ENCODE data around the gene KDM6A. TPM values are rescaled to one million over a fixed set of nuclear protein-coding genes. Genes with fewer than 3 reads are reported as not detected.

KDM6A gene
- total RNA-seq, 1 experiment from 2014 or later: 42.8 TPM

GRCh38 chrX:44882635-44883034 lies 9.6 kb downstream of the KDM6A start:
- H3K4ac ChIP-seq (ENCODE audit: low read depth, low read length): no peak overlapping the region
- no peak overlapping the region for H2BK120ac ChIP-seq (ENCODE audit: low read depth, low read length, poor library complexity, severe bottlenecking)
- H3K23ac ChIP-seq (ENCODE audit: insufficient read length, low read depth, low read length): no peak overlapping the region
- peaks cover 22% of the 10 kb centered on the region; the same call in 1 of the 2 replicates for H3K79me2 ChIP-seq (ENCODE audit: insufficient read depth, low read length)
- no peaks in the 10 kb centered on the region for H3K4me1 ChIP-seq (ENCODE audit: insufficient read depth, low read length)
- H4K8ac ChIP-seq (replicated peaks; ENCODE audit: insufficient read length, low read depth, low read length): no peak overlapping the region
- no peak for DNase-seq
- H3T11ph ChIP-seq (ENCODE audit: low read length): no peak overlapping the region
- H3K27ac ChIP-seq (ENCODE audit: insufficient read length, low read depth, low read length): no peak overlapping the region
- no peak overlapping the region for H3K56ac ChIP-seq (ENCODE audit: insufficient read length, low read depth, low read length)
- no peaks in the 10 kb centered on the region for H3K23me2 ChIP-seq (ENCODE audit: insufficient read length, low read depth, low read length, poor library complexity, severe bottlenecking)
- H3K9me3 ChIP-seq (ENCODE audit: control insufficient read depth, low read depth, low read length): peaks cover 8% of the 10 kb centered on the region
- no peak overlapping the region for H4K91ac ChIP-seq (ENCODE audit: insufficient read length, low read depth, low read length)
- no peak overlapping the region for H3K27ac Mint-ChIP-seq
- no peak overlapping the region for H2BK5ac ChIP-seq (ENCODE audit: insufficient read length, low read length)
- H2BK20ac ChIP-seq (ENCODE audit: low read depth, low read length, poor library complexity, severe bottlenecking): no peak overlapping the region
- H3K27me3 Mint-ChIP-seq (ENCODE audit: low read depth): no peaks in the 10 kb centered on the region
- H3K4me1 Mint-ChIP-seq: 0 out of 4 replicates have a peak, but pooled peaks cover 0 to 5% of the 10 kb centered on the region in 2 experiments
- H3K9me3 Mint-ChIP-seq: peaks cover 56 to 69% of the 10 kb centered on the region in 2 experiments
- no peak overlapping the region for H2AK5ac ChIP-seq (ENCODE audit: insufficient read length, low read length)
- peaks cover 3 to 11% (median 8%) of the 10 kb centered on the region in 3 experiments for H3K36me3 Mint-ChIP-seq (ENCODE audit: insufficient read depth in 1 of 3, low read depth in 3 of 3)
- no peak overlapping the region for H4K5ac ChIP-seq (ENCODE audit: insufficient read length, low read depth, low read length)
- no peak overlapping the region for H3K4me2 ChIP-seq (ENCODE audit: insufficient read depth, insufficient read length, low read length)
- H3K18ac ChIP-seq (ENCODE audit: insufficient read length, low read depth, low read length): no peak overlapping the region
- no peak overlapping the region for H2BK12ac ChIP-seq (ENCODE audit: insufficient read length, low read depth, low read length)
- no peaks in the 10 kb centered on the region for H4K20me1 ChIP-seq (ENCODE audit: control insufficient read depth, insufficient read depth, insufficient read length)
- no peak overlapping the region for H3K9ac ChIP-seq (ENCODE audit: extremely low read depth, insufficient read length, low read length)
- no peak overlapping the region for H3K14ac ChIP-seq (ENCODE audit: insufficient read depth, low read length)
- no peak overlapping the region for H2AFZ ChIP-seq (ENCODE audit: low read length)
- no peak for TF ChIP-seq CTCF (conservative IDR thresholded peaks at IDR 0.05)
- H3K79me1 ChIP-seq (ENCODE audit: insufficient read depth, low read depth, low read length, poor library complexity, severe bottlenecking): no peaks in the 10 kb centered on the region
- H3K4me3 Mint-ChIP-seq: no peak overlapping the region
- no peak overlapping the region for H2BK15ac ChIP-seq (ENCODE audit: low read depth, low read length)
- no peaks in the 10 kb centered on the region for H3K27me3 ChIP-seq (ENCODE audit: insufficient read depth, low read length)
